GM12878 (cell line): ENCODE measurements around the gene TMEM212. TPM values are rescaled to one million over a fixed set of nuclear protein-coding genes. Genes with fewer than 3 reads are reported as not detected.

ENCODE experiments used
- ATAC-seq: fragments of 200-7000 bp; cut with Tn5 transposase; 3 replicates; pipeline ENCODE4 v1.9.1; 2020; ENCODE audit warnings: mild to moderate bottlenecking, moderate library complexity
- BruUV-seq: library from RNA; stranded (reverse); fragments of 400-500 nt; replicated peaks from 2 replicates; lab custom pipeline; 2021; lab: Mats Ljungman, UMichigan
- CTCF ChIA-PET: fragments of 300-600 bp; sonication (Branson Sonifier 250); formaldehyde crosslinking; extraction: SDS; loops from one replicate; lab custom pipeline; 2021; ENCODE audit warnings: inconsistent platforms; lab: Yijun Ruan, JAX
- POLR2A ChIA-PET: fragments of 350-600 bp; formaldehyde crosslinking; extraction: SDS; loops from one replicate; lab custom pipeline; 2021; ENCODE audit warnings: inconsistent platforms; lab: Charles Lee
- RAD21 ChIA-PET: fragments of 300-600 bp; sonication (Branson Sonifier 250); formaldehyde crosslinking; loops from one replicate; lab custom pipeline; 2023; ENCODE audit warnings: antibody characterized with exemption; ENCODE audit not compliant: unreplicated experiment; lab: Charles Lee
- SMC1A ChIA-PET: fragments of 300-600 bp; sonication (Branson Sonifier 250); formaldehyde crosslinking; loops from one replicate; lab custom pipeline; 2023; ENCODE audit not compliant: unreplicated experiment, uncharacterized antibody; lab: Charles Lee
- DNase-seq: peaks from one replicate; pipeline ENCODE4 v3.0.0-alpha.2; 2011; ENCODE audit warnings: low read depth, low spot score
- FAIRE-seq: peaks from 3 replicates; lab custom pipeline; 2011; peaks lifted over from hg19 to GRCh38; lab: Jason Lieb, UNC
- H2AFZ ChIP-seq: 2 replicates; pipeline ENCODE4 v1.6.0; 2011; ENCODE audit warnings: low read depth, low read length, control low read depth; ENCODE audit not compliant: control insufficient read depth
- H3K27ac ChIP-seq: 2 replicates; pipeline ENCODE4 v1.5.1; 2011; ENCODE audit warnings: control low read depth; ENCODE audit not compliant: control insufficient read depth, insufficient read depth
- H3K27me3 ChIP-seq, 2 experiments: replicated peaks in 1 of 2; 2 replicates each; pipeline versions ENCODE4 v1.6.0 to v1.6.1; 2011; ENCODE audit warnings: low read length in 1 of 2; ENCODE audit not compliant: control insufficient read depth in 2 of 2, insufficient read depth in 2 of 2
- H3K36me3 ChIP-seq, 2 experiments: 2 replicates each; pipeline ENCODE4 v1.5.1; 2011; ENCODE audit warnings: low read length in 1 of 2; ENCODE audit not compliant: control insufficient read depth in 2 of 2, insufficient read depth in 2 of 2
- H3K4me1 ChIP-seq: 2 replicates; pipeline ENCODE4 v1.6.1; 2011; ENCODE audit warnings: mild to moderate bottlenecking, low read length, moderate library complexity, mixed read lengths; ENCODE audit not compliant: control insufficient read depth, insufficient read depth
- H3K4me2 ChIP-seq: 2 replicates; pipeline ENCODE4 v1.6.0; 2011; ENCODE audit warnings: control low read depth; ENCODE audit not compliant: control insufficient read depth, insufficient read depth
- H3K4me3 ChIP-seq: fragments of 200-600 bp; sonication (generic); 2 replicates; pipeline ENCODE4 v1.5.1; 2016
- H3K79me2 ChIP-seq: 2 replicates; pipeline ENCODE4 v1.6.0; 2011; ENCODE audit warnings: low read length; ENCODE audit not compliant: control insufficient read depth, insufficient read depth
- H3K9ac ChIP-seq: 2 replicates; pipeline ENCODE4 v1.8.0; 2011; ENCODE audit warnings: low read length, control low read depth, mixed read lengths; ENCODE audit not compliant: control insufficient read depth, insufficient read depth
- H3K9me3 ChIP-seq: replicated peaks from 3 replicates; pipeline ENCODE4 v1.5.1; 2011; ENCODE audit warnings: mild to moderate bottlenecking, low read length; ENCODE audit not compliant: control insufficient read depth, insufficient read depth
- H4K20me1 ChIP-seq: 2 replicates; pipeline ENCODE4 v1.6.0; 2011; ENCODE audit not compliant: control insufficient read depth, insufficient read depth
- BCLAF1 ChIP-seq: fragments of 450-650 bp; IDR thresholded peaks from 2 replicates; pipeline ENCODE4 v1.6.1; 2017; ENCODE audit warnings: antibody characterized with exemption, mild to moderate bottlenecking, moderate library complexity
- CBFB ChIP-seq: IDR thresholded peaks from 2 replicates; pipeline ENCODE4 v1.6.1; 2016; ENCODE audit warnings: antibody characterized with exemption, low read depth
- EGR1 ChIP-seq, 2 experiments: IDR thresholded peaks; 1 replicate in 1 of 2; 2 replicates in 1 of 2; pipeline ENCODE4 v1.6.1; 2011 to 2012; ENCODE audit warnings: low read depth in 2 of 2, low read length in 2 of 2, borderline replicate concordance in 1 of 2, mild to moderate bottlenecking in 1 of 2, moderate library complexity in 1 of 2
- SKIL ChIP-seq: fragments of 450-650 bp; IDR thresholded peaks from 2 replicates; pipeline ENCODE4 v1.6.1; 2017; ENCODE audit warnings: mild to moderate bottlenecking, low read depth, inconsistent platforms; ENCODE audit not compliant: poor library complexity, severe bottlenecking
- ZZZ3 ChIP-seq: IDR thresholded peaks from 2 replicates; pipeline ENCODE4 v1.6.1; 2011; ENCODE audit warnings: low read depth; ENCODE audit not compliant: control insufficient read depth, insufficient read length
- WGBS: methylation state at CpG from one replicate; pipeline ENCODE4 v1.1.6; 2016; ENCODE audit warnings: low lambda C conversion rate; ENCODE audit not compliant: insufficient replicate concordance, insufficient coverage; ENCODE audit errors: missing lambda C conversion rate; 5-methylcytosine and 5-hydroxymethylcytosine counted together
- in situ Hi-C: fragments of 300-500 bp; cut with MboI; formaldehyde crosslinking; loops from 9 replicates; pipeline ENCODE4 v1.14.3; 2018; ENCODE audit warnings: mixed read lengths
- intact Hi-C: fragments of 100-400 bp; cut with micrococcal nuclease; formaldehyde crosslinking; loops from one replicate; pipeline ENCODE4 v1.14.2; 2022; ENCODE audit not compliant: unreplicated experiment
- polyA plus RNA-seq, 11 experiments: library from polyadenylated mRNA; depleted of rRNA in 4 of 11; unstranded in 6 of 11; stranded (reverse) in 5 of 11; fragments of >200 nt; fragmentation: Nextera tagmentation in 4 of 11; fragmentation: Illumina TruSeq in 1 of 11; extraction: Ambion mirVana in 4 of 11; extraction: Trizol in 1 of 11; gene quantifications; 1 replicate in 1 of 11; 2 replicates in 10 of 11; pipeline versions ENCODE4 v1.2.1 to v1.2.3, GENCODE V29; 2011 to 2016; ENCODE audit warnings: inconsistent platforms in 2 of 11, missing spikeins in 2 of 11, low read depth in 1 of 11
- total RNA-seq, 4 experiments: library from RNA; depleted of rRNA in 3 of 4; stranded (reverse); fragments of >200 nt in 3 of 4; fragmentation: Illumina TruSeq in 1 of 4; extraction: Trizol in 1 of 4; gene quantifications; 2 replicates each; pipeline versions ENCODE4 v1.2.1 to v1.2.3, GENCODE V29; 2013 to 2021

TMEM212 gene
- total and polyA plus RNA-seq, 10 of the 15 experiments (the other 5 are each of a cell fraction or from before 2014, with no cell fraction given): not detected

GRCh38 chr3:171831936-171832335, 11.2 kb upstream of the TMEM212 start (continued):
- TF ChIP-seq CBFB: no peak
- TF ChIP-seq ZZZ3: no peak
- TF ChIP-seq BCLAF1: no peak
- TF ChIP-seq SKIL: no peak

GRCh38 chr3:171832989-171833388, 10.2 kb upstream of the TMEM212 start:
- Histone ChIP-seq H3K36me3 (no peaks in the 10 kb centered on the region), H3K4me2 (no peak overlapping the region), H3K27ac (no peak overlapping the region), H3K79me2 (no peaks in the 10 kb centered on the region), H3K27me3 (no peaks in the 10 kb centered on the region; a peak in 1 of 4 replicates), H3K4me1 (no peaks in the 10 kb centered on the region), H3K9ac (no peak overlapping the region), H3K9me3 (no peaks in the 10 kb centered on the region), H4K20me1 (no peaks in the 10 kb centered on the region), H2AFZ (no peak overlapping the region), H3K4me3 (no peak overlapping the region)
- ATAC-seq (no peak), FAIRE-seq (no peak), DNase-seq (no peak)
- BruUV-seq: no TSS peak
- WGBS: 12% methylated on average over 5 of the region's 5 CpGs
- intact Hi-C loops (loop anchor here (5.0 to 10.0 kb wide), 4 partner anchors 131 to 788 kb away; no protein-coding TSS in a partner anchor), in situ Hi-C loops (no loop called here)
- POLR2A ChIA-PET: interaction anchor here (0.6 to 2.0 kb wide), 8 partner anchors 16 to 393 kb away, joined by 3 to 7 read pairs (median 4); no protein-coding TSS in a partner anchor
- RAD21 ChIA-PET: interaction anchor here (1.1 to 13.1 kb wide), 18 partner anchors 10 to 783 kb away, joined by 3 to 333 read pairs (median 9); partner anchors contain the start of genes PLD1 and TMEM212
- TF ChIP-seq EGR1 (IDR thresholded peaks at IDR 0.05; ENCODE audit: borderline replicate concordance in 1 of 2, low read depth in 2 of 2, low read length in 2 of 2): no peak
- SMC1A ChIA-PET: interaction anchor here (0.7 to 8.9 kb wide), 27 partner anchors 11 to 870 kb away, joined by 3 to 151 read pairs (median 5); partner anchors contain the start of gene PLD1
- CTCF ChIA-PET: interaction anchor here (0.9 to 11.8 kb wide), 26 partner anchors 11 to 873 kb away, joined by 3 to 274 read pairs (median 7); no protein-coding TSS in a partner anchor
